GM19351 (cell line): ENCODE results near the gene TMEFF1.
A peak's percentile ranks its signal among the peaks of the same experiment; 100 is the strongest.
"Not testable (repeated sequence)": the region's sequence is repeated elsewhere in the genome, so short reads cannot be mapped to it uniquely, and the experiment has no call there.

Experiments used
- ATAC-seq: cut with Tn5 transposase; IDR thresholded peaks from one replicate; pipeline ENCODE4 v1.9.1; 2021; ENCODE audit warnings: mild to moderate bottlenecking, moderate library complexity; ENCODE audit not compliant: unreplicated experiment

Gene TMEFF1

GRCh38 chr9:100488177-100488576 is 15.2 kb downstream of the TMEFF1 start:
- ATAC-seq: no peak

- ATAC-seq: no peak
These were observed 16.9 kb downstream of the TMEFF1 start for GRCh38 chr9:100489836-100490235.

GRCh38 chr9:100492952-100493351 is 20.0 kb downstream of the TMEFF1 start:
- no peak for ATAC-seq

GRCh38 chr9:100498592-100498991 is 25.6 kb downstream of the TMEFF1 start:
- no peak for ATAC-seq

- ATAC-seq: no peak
These were observed 26.5 kb downstream of the TMEFF1 start for GRCh38 chr9:100499460-100499859.

GRCh38 chr9:100499866-100500265 is 26.9 kb downstream of the TMEFF1 start:
- ATAC-seq: no peak

- ATAC-seq: peak; percentile 76
These were observed 32.7 kb downstream of the TMEFF1 start for GRCh38 chr9:100505564-100506159.

- ATAC-seq: peak; percentile 49
These were observed 34.4 kb downstream of the TMEFF1 start for GRCh38 chr9:100507350-100507749.

GRCh38 chr9:100511205-100511604 is 38.3 kb downstream of the TMEFF1 start:
- ATAC-seq: no peak

GRCh38 chr9:100515578-100516494 is 42.9 kb downstream of the TMEFF1 start:
- ATAC-seq: no peak

GRCh38 chr9:100521282-100521681 is 48.3 kb downstream of the TMEFF1 start:
- peak; percentile 56 for ATAC-seq

GRCh38 chr9:100525563-100525962 is 52.6 kb downstream of the TMEFF1 start:
- ATAC-seq: no peak

GRCh38 chr9:100527180-100527794 is 54.3 kb downstream of the TMEFF1 start:
- not testable (repeated sequence) for ATAC-seq

GRCh38 chr9:100534401-100534800 is 61.5 kb downstream of the TMEFF1 start:
- no peak for ATAC-seq

- ATAC-seq: no peak
These were observed 67.4 kb downstream of the TMEFF1 start for GRCh38 chr9:100540327-100540726.

GRCh38 chr9:100549048-100549447 is 76.1 kb downstream of the TMEFF1 start:
- no peak for ATAC-seq

GRCh38 chr9:100554935-100555401 is 82.0 kb downstream of the TMEFF1 start:
- peak; percentile 43 for ATAC-seq

GRCh38 chr9:100555471-100555870 is 82.5 kb downstream of the TMEFF1 start:
- ATAC-seq: peak; percentile 91

GRCh38 chr9:100557053-100557452 is 84.1 kb downstream of the TMEFF1 start:
- no peak for ATAC-seq

GRCh38 chr9:100561256-100561655 is 88.3 kb downstream of the TMEFF1 start:
- ATAC-seq: no peak

GRCh38 chr9:100567856-100568255 is 94.9 kb downstream of the TMEFF1 start:
- no peak for ATAC-seq
